ENCODE data around the gene OSBPL7. TPM values are rescaled to one million over a fixed set of nuclear protein-coding genes. Genes with fewer than 3 reads are reported as not detected.
"Not testable (repeated sequence)": the region's sequence is repeated elsewhere in the genome, so short reads cannot be mapped to it uniquely, and the experiment has no call there.

Gene OSBPL7
- polyA plus RNA-seq, 2 of the 4 experiments (the other 2 are of a cell fraction), result 7.0 to 15.4 TPM

DNA sequence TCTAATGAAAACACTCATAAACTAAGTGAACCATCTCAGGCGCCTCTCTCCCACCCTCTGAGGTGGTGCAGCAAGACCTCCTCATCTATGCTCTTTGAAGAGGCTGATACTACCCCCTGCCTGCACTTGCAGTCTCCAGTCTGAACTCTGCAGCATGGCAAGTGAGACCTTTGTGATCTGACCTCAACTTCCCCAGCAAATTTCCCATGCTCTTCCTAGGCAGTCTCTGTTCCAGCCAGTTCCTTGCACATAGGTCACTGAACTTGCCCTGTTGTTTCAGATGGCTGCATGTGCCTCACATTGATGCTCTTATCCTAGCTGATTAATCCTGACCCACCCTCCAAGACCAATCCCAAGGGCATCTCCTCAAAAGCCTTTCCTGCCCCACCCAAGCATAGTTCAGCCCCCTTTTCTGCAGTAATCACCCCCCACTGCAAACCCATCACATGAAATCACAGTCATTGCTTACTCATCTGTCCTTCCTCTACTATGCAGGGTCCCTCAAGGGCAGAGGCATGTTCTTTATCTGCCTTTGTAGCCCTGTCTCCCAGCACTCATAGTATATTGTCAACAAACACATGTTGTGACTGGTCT is 46.5 kb downstream of the OSBPL7 start:
- FAIRE-seq (no peak), ATAC-seq (no peak), DNase-seq (ENCODE audit: low read depth in 1 of 2, low spot score in 1 of 2) (no peak)
- ChIA-PET CTCF (interaction anchor here (0.8 to 3.2 kb wide), 13 partner anchors 8 to 172 kb away, joined by 3 to 21 read pairs (median 3); no protein-coding TSS in a partner anchor), POLR2A (no interaction called here)
- Histone ChIP-seq H3K27ac (no peak overlapping the region), H3K4me2 (no peak overlapping the region), H3K4me1 (no peaks in the 10 kb centered on the region), H3K4me3 (no peak overlapping the region), H3K9me3 (peaks cover 19% of the 10 kb centered on the region)
- 0% methylated on average over 1 of the region's 1 CpG for WGBS (ENCODE audit: missing lambda C conversion rate)
- TF ChIP-seq MYC (IDR thresholded peaks at IDR 0.05; ENCODE audit: borderline replicate concordance, low read length), result no peak
- no peak for TF ChIP-seq CHD4 (IDR thresholded peaks at IDR 0.05; ENCODE audit: borderline replicate concordance)
- no peak for TF ChIP-seq GATA3 (IDR thresholded peaks at IDR 0.05; ENCODE audit: borderline replicate concordance)
- TF ChIP-seq SMC3 (IDR thresholded peaks at IDR 0.05), result no peak
- TF ChIP-seq, protein P1, sequence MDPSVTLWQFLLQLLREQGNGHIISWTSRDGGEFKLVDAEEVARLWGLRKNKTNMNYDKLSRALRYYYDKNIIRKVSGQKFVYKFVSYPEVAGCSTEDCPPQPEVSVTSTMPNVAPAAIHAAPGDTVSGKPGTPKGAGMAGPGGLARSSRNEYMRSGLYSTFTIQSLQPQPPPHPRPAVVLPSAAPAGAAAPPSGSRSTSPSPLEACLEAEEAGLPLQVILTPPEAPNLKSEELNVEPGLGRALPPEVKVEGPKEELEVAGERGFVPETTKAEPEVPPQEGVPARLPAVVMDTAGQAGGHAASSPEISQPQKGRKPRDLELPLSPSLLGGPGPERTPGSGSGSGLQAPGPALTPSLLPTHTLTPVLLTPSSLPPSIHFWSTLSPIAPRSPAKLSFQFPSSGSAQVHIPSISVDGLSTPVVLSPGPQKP (IDR thresholded peaks at IDR 0.05; ENCODE audit: low read depth, low read length), result no peak
- no peak for TF ChIP-seq ESRRA (IDR thresholded peaks at IDR 0.05; ENCODE audit: borderline replicate concordance, low read length)
- TF ChIP-seq ZSCAN20 (CRISPR knock-in tag; IDR thresholded peaks at IDR 0.05), result no peak
- no peak for TF ChIP-seq RCOR1 (IDR thresholded peaks at IDR 0.05; ENCODE audit: low read depth, low read length)
- TF ChIP-seq, protein P2, sequence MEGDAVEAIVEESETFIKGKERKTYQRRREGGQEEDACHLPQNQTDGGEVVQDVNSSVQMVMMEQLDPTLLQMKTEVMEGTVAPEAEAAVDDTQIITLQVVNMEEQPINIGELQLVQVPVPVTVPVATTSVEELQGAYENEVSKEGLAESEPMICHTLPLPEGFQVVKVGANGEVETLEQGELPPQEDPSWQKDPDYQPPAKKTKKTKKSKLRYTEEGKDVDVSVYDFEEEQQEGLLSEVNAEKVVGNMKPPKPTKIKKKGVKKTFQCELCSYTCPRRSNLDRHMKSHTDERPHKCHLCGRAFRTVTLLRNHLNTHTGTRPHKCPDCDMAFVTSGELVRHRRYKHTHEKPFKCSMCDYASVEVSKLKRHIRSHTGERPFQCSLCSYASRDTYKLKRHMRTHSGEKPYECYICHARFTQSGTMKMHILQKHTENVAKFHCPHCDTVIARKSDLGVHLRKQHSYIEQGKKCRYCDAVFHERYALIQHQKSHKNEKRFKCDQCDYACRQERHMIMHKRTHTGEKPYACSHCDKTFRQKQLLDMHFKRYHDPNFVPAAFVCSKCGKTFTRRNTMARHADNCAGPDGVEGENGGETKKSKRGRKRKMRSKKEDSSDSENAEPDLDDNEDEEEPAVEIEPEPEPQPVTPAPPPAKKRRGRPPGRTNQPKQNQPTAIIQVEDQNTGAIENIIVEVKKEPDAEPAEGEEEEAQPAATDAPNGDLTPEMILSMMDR (IDR thresholded peaks at IDR 0.05), result no peak
- TF ChIP-seq HDAC2 (IDR thresholded peaks at IDR 0.05), result no peak
- TF ChIP-seq, protein P3, sequence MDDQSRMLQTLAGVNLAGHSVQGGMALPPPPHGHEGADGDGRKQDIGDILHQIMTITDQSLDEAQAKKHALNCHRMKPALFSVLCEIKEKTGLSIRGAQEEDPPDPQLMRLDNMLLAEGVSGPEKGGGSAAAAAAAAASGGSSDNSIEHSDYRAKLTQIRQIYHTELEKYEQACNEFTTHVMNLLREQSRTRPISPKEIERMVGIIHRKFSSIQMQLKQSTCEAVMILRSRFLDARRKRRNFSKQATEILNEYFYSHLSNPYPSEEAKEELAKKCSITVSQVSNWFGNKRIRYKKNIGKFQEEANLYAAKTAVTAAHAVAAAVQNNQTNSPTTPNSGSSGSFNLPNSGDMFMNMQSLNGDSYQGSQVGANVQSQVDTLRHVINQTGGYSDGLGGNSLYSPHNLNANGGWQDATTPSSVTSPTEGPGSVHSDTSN (IDR thresholded peaks at IDR 0.05), result no peak
- no peak for TF ChIP-seq CBX8 (IDR thresholded peaks at IDR 0.05)
- TF ChIP-seq NR3C1 (IDR thresholded peaks at IDR 0.05), result no peak
- no peak for TF ChIP-seq FOSB (CRISPR knock-in tag; IDR thresholded peaks at IDR 0.05)
- TF ChIP-seq, protein P4, sequence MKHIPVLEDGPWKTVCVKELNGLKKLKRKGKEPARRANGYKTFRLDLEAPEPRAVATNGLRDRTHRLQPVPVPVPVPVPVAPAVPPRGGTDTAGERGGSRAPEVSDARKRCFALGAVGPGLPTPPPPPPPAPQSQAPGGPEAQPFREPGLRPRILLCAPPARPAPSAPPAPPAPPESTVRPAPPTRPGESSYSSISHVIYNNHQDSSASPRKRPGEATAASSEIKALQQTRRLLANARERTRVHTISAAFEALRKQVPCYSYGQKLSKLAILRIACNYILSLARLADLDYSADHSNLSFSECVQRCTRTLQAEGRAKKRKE (CRISPR knock-in tag; IDR thresholded peaks at IDR 0.05; ENCODE audit: low read depth), result no peak
- no peak for TF ChIP-seq HOXB13 (CRISPR knock-in tag; IDR thresholded peaks at IDR 0.05; ENCODE audit: low read depth)
- TF ChIP-seq, protein P5, sequence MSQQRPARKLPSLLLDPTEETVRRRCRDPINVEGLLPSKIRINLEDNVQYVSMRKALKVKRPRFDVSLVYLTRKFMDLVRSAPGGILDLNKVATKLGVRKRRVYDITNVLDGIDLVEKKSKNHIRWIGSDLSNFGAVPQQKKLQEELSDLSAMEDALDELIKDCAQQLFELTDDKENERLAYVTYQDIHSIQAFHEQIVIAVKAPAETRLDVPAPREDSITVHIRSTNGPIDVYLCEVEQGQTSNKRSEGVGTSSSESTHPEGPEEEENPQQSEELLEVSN (IDR thresholded peaks at IDR 0.05; ENCODE audit: borderline replicate concordance, low read depth), result no peak

DNA sequence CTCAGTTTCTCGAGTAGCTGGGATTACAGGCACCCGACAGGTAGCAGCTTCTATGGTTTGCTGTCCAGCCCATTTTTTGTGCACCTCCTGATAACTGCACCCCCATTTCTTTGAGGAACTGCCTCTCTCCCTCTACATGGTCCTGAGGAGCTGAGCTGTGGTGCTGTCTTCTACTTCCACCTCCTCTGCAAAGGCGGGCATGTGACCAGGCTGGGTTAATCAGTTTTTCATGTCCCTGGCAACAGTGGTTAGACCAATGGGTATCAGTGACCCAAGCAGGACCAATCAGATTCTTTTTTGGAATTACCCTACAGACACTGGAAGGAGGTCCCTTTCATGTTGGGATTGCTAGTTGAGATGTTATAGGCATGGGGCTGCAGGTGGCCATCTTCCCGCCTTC is 47.3 kb downstream of the OSBPL7 start:
- ATAC-seq, result no peak
- Histone ChIP-seq H3K4me3 (no peak overlapping the region), H3K9me3 (peaks cover 22% of the 10 kb centered on the region), H3K27ac (no peak overlapping the region), H3K4me2 (no peak overlapping the region), H3K4me1 (no peaks in the 10 kb centered on the region)
- 10% methylated on average over 4 of the region's 4 CpGs for WGBS (ENCODE audit: missing lambda C conversion rate)
- ChIA-PET POLR2A (no interaction called here), CTCF (interaction anchor here (1.0 to 4.1 kb wide), 5 partner anchors 12 to 43 kb away, joined by 4 to 21 read pairs (median 4); no protein-coding TSS in a partner anchor)
- no peak for DNase-seq (ENCODE audit: low read depth in 1 of 2, low spot score in 1 of 2)
- TF ChIP-seq SMC3 (IDR thresholded peaks at IDR 0.05) (no peak), CBX8 (IDR thresholded peaks at IDR 0.05) (no peak), JUNB (IDR thresholded peaks at IDR 0.05) (no peak), POLR2AphosphoS2 (conservative IDR thresholded peaks at IDR 0.05; ENCODE audit: low read length) (no peak), RFX5 (IDR thresholded peaks at IDR 0.05) (no peak), MAFK (IDR thresholded peaks at IDR 0.05; ENCODE audit: partially characterized antibody) (no peak), SREBF2 (IDR thresholded peaks at IDR 0.05) (no peak), MYC (IDR thresholded peaks at IDR 0.05; ENCODE audit: borderline replicate concordance, low read length) (no peak), EP300 (IDR thresholded peaks at IDR 0.05) (no peak), ESRRA (IDR thresholded peaks at IDR 0.05; ENCODE audit: borderline replicate concordance, low read length) (no peak), CEBPB (IDR thresholded peaks at IDR 0.05) (no peak), HOXB13 (CRISPR knock-in tag; IDR thresholded peaks at IDR 0.05; ENCODE audit: low read depth) (no peak), RNF2 (IDR thresholded peaks at IDR 0.05; ENCODE audit: borderline replicate concordance, low read depth) (no peak), GATA3 (IDR thresholded peaks at IDR 0.05; ENCODE audit: borderline replicate concordance) (no peak)
- TF ChIP-seq, protein P2 (IDR thresholded peaks at IDR 0.05), result no peak
- no peak for FAIRE-seq

DNA sequence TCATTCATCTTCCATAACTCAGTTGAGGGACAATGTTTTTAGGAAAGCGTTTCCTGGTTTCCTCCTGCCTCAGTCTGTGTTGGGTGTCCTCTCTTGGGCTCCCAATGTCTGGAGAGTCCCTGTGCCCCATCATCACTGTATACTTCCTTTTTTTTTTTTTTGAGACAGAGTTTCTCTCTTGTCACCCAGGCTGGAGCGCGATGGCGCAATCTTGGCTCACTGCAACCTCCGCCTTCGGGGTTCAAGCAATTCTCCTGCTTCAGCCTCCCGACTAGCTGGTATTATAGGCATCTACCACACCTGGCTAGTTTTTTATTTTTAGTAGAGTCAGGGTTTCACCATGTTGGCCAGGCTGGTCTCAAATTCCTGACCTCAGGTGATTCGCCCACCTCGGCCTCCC is 47.9 kb downstream of the OSBPL7 start:
- H3K4me1 ChIP-seq; H3K4me2 ChIP-seq; ATAC-seq; DNase-seq (ENCODE audit: low read depth in 1 of 2, low spot score in 1 of 2); H3K4me3 ChIP-seq; POLR2A ChIA-PET; FAIRE-seq; H3K27ac ChIP-seq: not testable (repeated sequence)
- H3K9me3 ChIP-seq, result peaks cover 29% of the 10 kb centered on the region
- CTCF ChIA-PET, result interaction anchor here (0.7 to 4.1 kb wide), 8 partner anchors 12 to 245 kb away, joined by 3 to 21 read pairs (median 4); no protein-coding TSS in a partner anchor
- 66% methylated on average over 9 of the region's 9 CpGs for WGBS (ENCODE audit: missing lambda C conversion rate)
